Lung (tissue), 12 donors: ENCODE measurements around the gene RANBP17. TPM values are rescaled to one million over a fixed set of nuclear protein-coding genes. Genes with fewer than 3 reads are reported as not detected.

Source experiments
- ATAC-seq: fragments of 200-7000 bp; cut with Tn5 transposase; one replicate; pipeline ENCODE4 v1.9.1; 2020; ENCODE audit warnings: moderate number of reproducible peaks; ENCODE audit not compliant: insufficient read depth, low FRiP score
- DNase-seq, 3 donors: peaks; one replicate each; pipeline ENCODE4 v3.0.0-alpha.2; 2013 to 2017
- H3K27ac ChIP-seq, 2 donors: one replicate each; pipeline ENCODE4 v1.5.1; 2013; ENCODE audit warnings: mild to moderate bottlenecking in 2 of 2, moderate library complexity in 2 of 2, control low read depth in 1 of 2, inconsistent platforms in 1 of 2, low read depth in 1 of 2, low read length in 1 of 2
- H3K27me3 ChIP-seq, 3 donors: one replicate each; pipeline ENCODE4 v1.5.1; 2013; ENCODE audit warnings: low read length in 2 of 3; ENCODE audit not compliant: control insufficient read depth in 3 of 3, insufficient read depth in 3 of 3
- H3K36me3 ChIP-seq, 4 donors: one replicate each; pipeline ENCODE4 v1.5.1; 2013; ENCODE audit warnings: low read length in 4 of 4, mild to moderate bottlenecking in 1 of 4, moderate library complexity in 1 of 4; ENCODE audit not compliant: control insufficient read depth in 4 of 4, insufficient read depth in 4 of 4
- H3K4me1 ChIP-seq, 5 donors: one replicate each; pipeline ENCODE4 v1.5.1; 2013; ENCODE audit warnings: low read length in 5 of 5, mild to moderate bottlenecking in 2 of 5, moderate library complexity in 1 of 5; ENCODE audit not compliant: control insufficient read depth in 5 of 5, insufficient read depth in 5 of 5
- H3K4me3 ChIP-seq: one replicate; pipeline ENCODE4 v1.5.1; 2013; ENCODE audit warnings: mild to moderate bottlenecking, control low read depth, moderate library complexity
- H3K9ac ChIP-seq, 2 donors: one replicate each; pipeline ENCODE4 v1.5.1; 2013; ENCODE audit warnings: low read length in 2 of 2, control low read depth in 1 of 2; ENCODE audit not compliant: insufficient read depth in 1 of 2
- H3K9me3 ChIP-seq, 4 donors: one replicate each; pipeline ENCODE4 v1.5.1; 2013; ENCODE audit warnings: low read length in 3 of 4, mild to moderate bottlenecking in 1 of 4, moderate library complexity in 1 of 4; ENCODE audit not compliant: control insufficient read depth in 4 of 4, insufficient read depth in 3 of 4
- CTCF ChIP-seq: IDR thresholded peaks from 2 replicates; pipeline ENCODE4 v1.5.1; 2012; ENCODE audit warnings: mild to moderate bottlenecking; ENCODE audit errors: control extremely low read depth, extremely low read depth
- WGBS, 2 donors: extraction: QIAGEN DNeasy Blood & Tissue Kit; methylation state at CpG; one replicate each; pipeline ENCODE4 v1.1.7; 2013; 5-methylcytosine and 5-hydroxymethylcytosine counted together
- polyA plus RNA-seq, 2 donors: library from polyadenylated mRNA; stranded (reverse); fragments of 200-250 nt; gene quantifications; one replicate each; pipeline ENCODE4 v1.2.1, GENCODE V29; 2013
- total RNA-seq, 2 donors: library from RNA; depleted of rRNA in 1 of 2; stranded (reverse); fragments of >200 nt in 1 of 2; gene quantifications; one replicate each; pipeline ENCODE4 v1.2.1, GENCODE V29; 2014 to 2021
- donor health status: control.
- donor health status: control.
- donor health status: Bipolar disorder and iron deficiency.
- donor health status: healthy.
- donor health status: DM: yes; HTN: yes; CAD: no.

The RANBP17 gene
- total and polyA plus RNA-seq, 4 donors, result 1.8 to 130 (median 11.0) TPM

GRCh38 chr5:171055875-171056454 lies 194.1 kb downstream of the RANBP17 start:
- DNase-seq (no peak), ATAC-seq (no peak)
- no peak overlapping the region for H3K4me3 ChIP-seq
- no peaks in the 10 kb centered on the region for H3K27me3 ChIP-seq
- no peak overlapping the region for H3K27ac ChIP-seq
- H3K4me1 ChIP-seq, result peaks cover 0 to 4% (median 0%) of the 10 kb centered on the region in 5 donors
- peaks cover 0 to 2% (median 0%) of the 10 kb centered on the region in 4 donors for H3K9me3 ChIP-seq
- no peak for TF ChIP-seq CTCF
- peaks cover 0 to 3% (median under 1%) of the 10 kb centered on the region in 4 donors for H3K36me3 ChIP-seq
- WGBS, 2 donors, result 96 to 97% methylated on average over 3 of the region's 3 CpGs
- H3K9ac ChIP-seq, result no peak overlapping the region

DNA sequence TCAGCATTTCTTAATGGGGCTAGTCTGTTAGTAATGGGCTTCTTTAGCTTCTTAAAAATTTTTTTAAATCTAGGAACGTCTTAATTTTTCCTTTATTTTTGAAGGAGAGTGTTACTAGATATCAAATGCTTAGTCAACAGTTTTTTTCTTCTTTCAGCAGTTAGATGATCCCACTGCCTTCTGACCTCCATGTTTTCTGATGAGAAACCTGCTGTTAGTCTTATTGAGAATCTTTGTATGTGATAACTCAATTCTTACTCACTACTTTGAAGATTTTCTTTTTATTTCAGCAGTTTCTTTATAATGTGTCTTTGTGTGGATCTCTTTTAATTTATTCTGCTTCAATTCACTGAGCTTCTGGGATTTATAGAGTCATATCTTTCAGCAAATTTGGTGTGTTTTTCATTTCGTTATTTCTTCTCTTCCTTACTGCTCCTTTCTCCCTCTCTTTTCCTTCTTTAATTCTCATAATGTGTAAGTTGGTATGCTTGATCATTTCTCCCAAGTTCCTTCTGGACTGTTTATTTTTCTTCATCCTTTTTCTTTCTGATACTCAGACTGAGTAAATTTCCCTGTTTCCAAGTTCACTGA lies 205.8 kb downstream of the RANBP17 start:
- Histone ChIP-seq H3K4me1 (no peaks in the 10 kb centered on the region), H3K4me3 (no peak overlapping the region), H3K27ac (no peak overlapping the region), H3K9ac (no peak overlapping the region), H3K27me3 (no peaks in the 10 kb centered on the region), H3K9me3 (peaks cover 3 to 9% (median 6%) of the 10 kb centered on the region in 4 donors), H3K36me3 (peaks cover 0 to 4% (median 0%) of the 10 kb centered on the region in 4 donors)
- DNase-seq, result no peak
- no peak for TF ChIP-seq CTCF
- no peak for ATAC-seq
- 93 to 94% methylated on average over 2 of the region's 2 CpGs for WGBS, 2 donors

- Histone ChIP-seq H3K4me1 (no peaks in the 10 kb centered on the region), H3K27me3 (no peaks in the 10 kb centered on the region), H3K36me3 (no peaks in the 10 kb centered on the region), H3K4me3 (no peak overlapping the region), H3K27ac (no peak overlapping the region), H3K9ac (no peak overlapping the region), H3K9me3 (peaks cover 0 to 7% (median 1%) of the 10 kb centered on the region in 4 donors)
- WGBS, 2 donors, result 89 to 95% methylated on average over 5 of the region's 5 CpGs
- no peak for ATAC-seq
- DNase-seq, result no peak
- TF ChIP-seq CTCF, result no peak
Measured at GRCh38 chr5:171074747-171075146, 212.9 kb downstream of the RANBP17 start.
